Prostate gland (tissue), 2 donors: ENCODE results near the gene GMNN.
A peak's percentile ranks its signal among the peaks of the same experiment; 100 is the strongest.

Source experiments
- CTCF ChIP-seq, 4 experiments: fragments of 200-600 bp in 2 of 4; fragments of 450-650 bp in 2 of 4; sonication (generic) in 2 of 4; IDR thresholded peaks; 1 replicate in 3 of 4; 2 replicates in 1 of 4; pipeline ENCODE4 v1.5.1; 2016 to 2019; ENCODE audit warnings: antibody characterized with exemption in 4 of 4, mild to moderate bottlenecking in 2 of 4, moderate library complexity in 2 of 4
- POLR2AphosphoS5 ChIP-seq: sonication (generic); formaldehyde crosslinking; IDR thresholded peaks from one replicate; pipeline ENCODE4 v1.6.1; 2017; ENCODE audit warnings: antibody characterized with exemption

- no peak for TF ChIP-seq CTCF (IDR thresholded peaks at IDR 0.05)
- TF ChIP-seq POLR2AphosphoS5 = peak; percentile 70
These were observed 36.0 kb upstream of the GMNN start for GRCh38 chr6:24738741-24739140.
